Measurements from ENCODE around the gene PIP4K2C. TPM values are rescaled to one million over a fixed set of nuclear protein-coding genes. Genes with fewer than 3 reads are reported as not detected.
"Not testable (repeated sequence)": the region's sequence is repeated elsewhere in the genome, so short reads cannot be mapped to it uniquely, and the experiment has no call there.

PIP4K2C gene
- total RNA-seq, 1 donor from 2014 or later = 46.3 TPM

GRCh38 chr12:57564178-57564740 is 26.7 kb upstream of the PIP4K2C start:
- no peaks in the 10 kb centered on the region for H3K27me3 ChIP-seq (ENCODE audit: control insufficient read depth, insufficient read depth, low read length)
- H3K4me3 ChIP-seq (ENCODE audit: low read depth, low read length) = no peak overlapping the region
- FAIRE-seq = no peak
- TF ChIP-seq CTCF (IDR thresholded peaks at IDR 0.05; ENCODE audit: insufficient read depth, low read length, severe bottlenecking) = no peak
- H3K36me3 ChIP-seq (ENCODE audit: control insufficient read depth, insufficient read depth, low read length) = no peaks in the 10 kb centered on the region
- no peak for DNase-seq (ENCODE audit: low read depth)

- TF ChIP-seq CTCF (IDR thresholded peaks at IDR 0.05; ENCODE audit: insufficient read depth, low read length, severe bottlenecking) = no peak
- no peak overlapping the region for H3K4me3 ChIP-seq (ENCODE audit: low read depth, low read length)
- DNase-seq (ENCODE audit: low read depth) (no peak), FAIRE-seq (no peak)
- H3K36me3 ChIP-seq (ENCODE audit: control insufficient read depth, insufficient read depth, low read length) = no peaks in the 10 kb centered on the region
- no peaks in the 10 kb centered on the region for H3K27me3 ChIP-seq (ENCODE audit: control insufficient read depth, insufficient read depth, low read length)
Measured at GRCh38 chr12:57568838-57569237, 22.2 kb upstream of the PIP4K2C start.

- TF ChIP-seq CTCF (IDR thresholded peaks at IDR 0.05; ENCODE audit: insufficient read depth, low read length, severe bottlenecking) = no peak
Measured at GRCh38 chr12:57569858-57570257, 21.1 kb upstream of the PIP4K2C start.

GRCh38 chr12:57570438-57570837 is 20.6 kb upstream of the PIP4K2C start:
- FAIRE-seq = not testable (repeated sequence)

More at GRCh38 chr12:57569858-57570257, 21.1 kb upstream of the PIP4K2C start:
- no peak for DNase-seq (ENCODE audit: low read depth)
- no peak for FAIRE-seq
- H3K27me3 ChIP-seq (ENCODE audit: control insufficient read depth, insufficient read depth, low read length) = no peaks in the 10 kb centered on the region
- H3K36me3 ChIP-seq (ENCODE audit: control insufficient read depth, insufficient read depth, low read length) = no peaks in the 10 kb centered on the region
- no peak overlapping the region for H3K4me3 ChIP-seq (ENCODE audit: low read depth, low read length)

GRCh38 chr12:57571926-57572762 is 18.8 kb upstream of the PIP4K2C start:
- TF ChIP-seq CTCF (IDR thresholded peaks at IDR 0.05; ENCODE audit: insufficient read depth, low read length, severe bottlenecking) = no peak
- FAIRE-seq (peak; percentile 23), DNase-seq (ENCODE audit: low read depth) (no peak)
- Histone ChIP-seq H3K27me3 (ENCODE audit: control insufficient read depth, insufficient read depth, low read length) (no peaks in the 10 kb centered on the region), H3K4me3 (ENCODE audit: low read depth, low read length) (no peak overlapping the region), H3K36me3 (ENCODE audit: control insufficient read depth, insufficient read depth, low read length) (no peaks in the 10 kb centered on the region)

More at GRCh38 chr12:57570438-57570837, 20.6 kb upstream of the PIP4K2C start:
- H3K4me3 ChIP-seq (ENCODE audit: low read depth, low read length); H3K27me3 ChIP-seq (ENCODE audit: control insufficient read depth, insufficient read depth, low read length); DNase-seq (ENCODE audit: low read depth); H3K36me3 ChIP-seq (ENCODE audit: control insufficient read depth, insufficient read depth, low read length): not testable (repeated sequence)

GRCh38 chr12:57574795-57575194 is 16.2 kb upstream of the PIP4K2C start:
- no peak for TF ChIP-seq CTCF (IDR thresholded peaks at IDR 0.05; ENCODE audit: insufficient read depth, low read length, severe bottlenecking)
- H3K27me3 ChIP-seq (ENCODE audit: control insufficient read depth, insufficient read depth, low read length) = no peaks in the 10 kb centered on the region
- DNase-seq (ENCODE audit: low read depth) = no peak
- H3K36me3 ChIP-seq (ENCODE audit: control insufficient read depth, insufficient read depth, low read length) = no peaks in the 10 kb centered on the region
- H3K4me3 ChIP-seq (ENCODE audit: low read depth, low read length) = no peak overlapping the region
- FAIRE-seq = no peak

All from bronchial epithelial cell (primary cell).